ENCODE data around the gene UQCR11.

UQCR11 gene

GRCh38 chr19:1634242-1634937 lies 29.1 kb upstream of the UQCR11 start:
- DNase-seq = no peak

- DNase-seq = no peak
Observed at GRCh38 chr19:1633269-1633826, 28.1 kb upstream of the UQCR11 start.

GRCh38 chr19:1632462-1633268 lies 27.4 kb upstream of the UQCR11 start:
- no peak for DNase-seq

DNA sequence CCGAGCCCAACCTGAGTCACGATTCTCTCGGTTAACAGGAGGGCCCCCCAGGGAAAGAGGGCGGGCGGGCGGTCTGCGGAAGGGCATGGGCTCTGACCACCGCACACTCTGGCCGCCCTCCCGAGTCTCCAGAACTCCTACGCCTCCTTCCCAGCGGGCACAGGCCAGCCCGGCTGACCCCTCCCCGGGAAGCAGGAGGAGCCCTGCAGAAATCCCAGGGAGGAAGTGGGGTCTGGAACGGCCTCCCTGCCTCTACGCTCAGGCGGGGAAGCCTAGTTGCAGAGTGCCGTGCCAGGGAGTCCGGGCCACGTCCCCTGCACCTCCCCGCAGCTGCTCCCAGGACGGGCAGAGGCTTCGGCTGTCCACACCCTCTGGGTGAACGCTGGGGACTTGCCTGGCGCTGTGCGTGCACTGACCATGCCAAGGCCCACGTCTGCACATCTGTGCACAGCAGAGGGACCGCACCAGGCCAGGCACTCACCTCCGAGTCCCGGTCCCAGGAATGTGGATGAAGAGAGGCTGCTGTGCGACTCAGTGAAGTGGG lies 26.4 kb upstream of the UQCR11 start:
- DNase-seq = no peak

DNA sequence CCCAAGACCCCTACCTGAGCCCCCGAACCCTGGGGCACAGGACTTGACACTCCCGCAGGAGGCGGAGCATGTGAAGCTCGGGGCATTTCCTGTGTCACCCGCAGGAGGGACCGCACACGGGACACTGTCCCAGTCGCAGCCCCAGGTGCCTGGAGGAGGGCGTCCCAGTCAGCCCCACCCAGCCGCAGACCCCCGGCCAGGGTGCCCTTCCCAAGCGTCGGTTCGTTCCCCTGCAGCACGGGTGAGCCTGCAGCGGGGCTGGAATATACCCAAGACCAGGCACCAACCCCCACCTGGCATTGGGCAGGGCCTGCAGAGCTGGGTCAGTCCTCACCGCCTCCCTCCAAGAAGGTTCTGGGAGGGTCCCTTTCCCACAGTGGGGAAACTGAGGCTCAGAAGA lies 25.5 kb upstream of the UQCR11 start:
- DNase-seq = no peak

DNA sequence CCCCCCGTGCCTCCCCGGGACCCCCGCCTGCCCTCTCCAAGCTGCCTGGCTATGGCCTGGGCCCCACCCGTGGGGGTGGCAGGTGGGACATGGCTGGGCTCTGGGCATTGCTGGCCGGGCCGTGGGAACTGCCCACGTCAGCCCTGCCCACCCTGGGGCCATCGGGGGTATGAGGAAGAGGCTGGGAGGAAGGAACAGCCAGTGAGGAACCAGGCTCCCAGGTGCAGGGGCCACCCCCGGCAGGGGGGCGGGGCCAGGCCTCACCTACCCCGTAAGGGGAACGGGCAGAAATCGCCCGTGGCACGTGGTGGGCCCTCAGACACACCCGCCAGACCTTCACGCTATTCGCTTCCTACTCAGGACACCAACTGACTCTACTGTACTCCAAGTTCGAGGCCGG lies 24.8 kb upstream of the UQCR11 start:
- DNase-seq = no peak

- DNase-seq = no peak
Observed at GRCh38 chr19:1629256-1629808, 24.1 kb upstream of the UQCR11 start.

DNA sequence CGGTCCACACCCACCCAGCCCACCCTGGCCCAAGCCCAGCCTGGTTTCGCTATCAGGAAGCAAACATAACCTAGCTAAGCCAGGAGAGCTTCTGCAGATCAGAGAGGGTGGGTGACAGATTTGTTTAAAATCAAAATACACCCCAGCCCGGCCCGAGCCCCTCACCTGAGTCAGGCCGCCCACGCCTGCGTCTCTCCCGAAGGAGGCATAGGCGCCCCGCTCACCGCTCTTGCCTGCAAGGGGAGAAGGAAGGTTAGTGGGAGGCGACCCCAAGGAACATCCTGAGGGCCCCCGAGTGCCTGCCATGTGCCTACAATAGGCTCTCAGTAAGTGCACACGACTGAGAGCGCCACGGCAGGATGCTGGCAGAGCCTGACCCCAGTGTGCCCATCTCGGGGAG lies 21.9 kb upstream of the UQCR11 start:
- no peak for DNase-seq

DNA sequence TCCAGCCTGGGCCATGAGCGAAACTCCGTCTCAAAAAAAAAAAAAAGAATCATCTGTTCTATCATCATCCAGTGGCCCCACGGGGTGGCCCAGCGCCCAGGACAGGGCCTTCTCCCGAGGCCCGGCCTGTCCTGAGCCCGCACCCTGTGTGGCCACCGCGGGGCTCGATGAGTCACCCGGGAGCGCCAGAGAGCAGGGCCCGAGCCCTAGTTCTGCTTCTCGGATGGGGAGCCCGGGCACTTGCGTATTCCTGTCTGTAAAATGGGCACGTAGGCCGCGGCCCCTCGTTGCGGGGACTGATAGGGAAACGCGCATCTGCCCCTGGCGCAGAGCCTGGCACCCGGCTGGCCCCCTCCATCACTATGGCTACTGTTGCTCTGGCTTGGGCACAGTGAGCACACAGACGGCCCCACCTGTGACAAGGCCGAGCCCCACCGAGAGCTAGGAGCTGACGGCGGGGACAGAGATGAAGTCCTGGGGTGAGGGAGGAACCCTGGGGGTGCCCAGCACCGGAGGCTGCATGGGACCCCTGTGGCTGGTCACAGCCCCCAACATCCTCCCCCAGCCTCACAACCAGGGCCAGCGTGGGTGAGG lies 21.3 kb upstream of the UQCR11 start:
- DNase-seq = no peak

DNA sequence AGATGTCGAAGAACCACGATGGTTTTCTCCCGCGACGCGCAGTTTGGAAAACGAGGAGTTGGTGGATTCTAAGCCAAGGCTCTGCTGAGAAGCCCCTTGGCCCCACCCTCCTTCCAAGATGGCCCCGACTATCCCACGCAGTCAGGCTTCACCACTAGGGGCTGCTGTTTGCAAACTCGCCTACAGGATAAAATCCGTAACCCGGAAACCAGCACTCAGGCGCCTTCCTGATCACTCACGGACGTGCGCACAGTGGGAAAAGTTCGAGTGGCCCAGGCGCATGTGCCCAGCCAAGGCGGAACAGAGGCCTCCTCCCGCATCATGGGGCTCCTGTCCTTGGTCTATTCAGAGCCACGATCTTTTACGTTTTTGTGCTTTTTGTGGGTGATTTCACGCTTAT lies 19.2 kb upstream of the UQCR11 start:
- peak; percentile 61 for DNase-seq

- no peak for DNase-seq
Observed at GRCh38 chr19:1622541-1622940, 17.3 kb upstream of the UQCR11 start.

GRCh38 chr19:1622007-1622406 lies 16.7 kb upstream of the UQCR11 start:
- no peak for DNase-seq

GRCh38 chr19:1621574-1621973 lies 16.3 kb upstream of the UQCR11 start:
- no peak for DNase-seq

- DNase-seq = no peak
Observed at GRCh38 chr19:1621021-1621420, 15.8 kb upstream of the UQCR11 start.

DNA sequence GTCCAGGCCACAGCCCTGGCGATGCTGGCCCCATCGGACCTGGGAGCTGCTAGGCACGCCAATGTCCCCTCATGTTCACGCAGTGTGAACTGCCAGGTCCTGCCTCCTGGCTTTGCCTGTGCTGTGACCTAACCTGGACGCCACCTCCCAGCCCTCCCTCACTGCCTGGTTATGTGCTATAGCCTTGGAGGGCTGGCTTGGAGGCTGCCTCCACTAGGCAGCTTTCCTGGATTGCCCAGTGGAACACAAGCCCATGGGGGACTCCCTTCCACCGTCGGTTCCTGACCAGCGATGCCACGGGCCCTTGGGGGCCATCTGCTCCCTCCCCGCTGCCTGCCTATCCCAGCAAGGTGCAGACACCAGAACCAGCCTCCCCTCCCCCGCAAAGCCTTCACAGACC lies 15.2 kb upstream of the UQCR11 start:
- no peak for DNase-seq

GRCh38 chr19:1619703-1620102 lies 14.4 kb upstream of the UQCR11 start:
- DNase-seq = no peak

DNA sequence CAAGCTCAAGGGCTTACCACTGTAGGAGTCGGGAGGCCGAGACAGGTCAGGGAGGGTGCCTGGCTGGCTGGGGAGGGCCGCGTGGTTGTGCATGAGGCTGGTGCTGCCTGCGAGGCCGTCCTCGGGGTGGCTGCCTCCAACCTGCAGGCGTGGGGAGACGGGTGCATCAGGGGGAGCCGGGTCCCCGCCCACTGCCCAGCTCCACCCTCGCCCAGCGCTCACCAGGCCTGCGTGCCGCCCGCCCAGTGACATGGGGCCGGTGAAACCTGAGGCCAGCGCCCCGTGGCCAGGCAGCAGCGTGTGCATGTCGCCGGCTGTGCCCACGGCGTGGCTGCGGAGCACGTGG lies 13.8 kb upstream of the UQCR11 start:
- no peak for DNase-seq

DNA sequence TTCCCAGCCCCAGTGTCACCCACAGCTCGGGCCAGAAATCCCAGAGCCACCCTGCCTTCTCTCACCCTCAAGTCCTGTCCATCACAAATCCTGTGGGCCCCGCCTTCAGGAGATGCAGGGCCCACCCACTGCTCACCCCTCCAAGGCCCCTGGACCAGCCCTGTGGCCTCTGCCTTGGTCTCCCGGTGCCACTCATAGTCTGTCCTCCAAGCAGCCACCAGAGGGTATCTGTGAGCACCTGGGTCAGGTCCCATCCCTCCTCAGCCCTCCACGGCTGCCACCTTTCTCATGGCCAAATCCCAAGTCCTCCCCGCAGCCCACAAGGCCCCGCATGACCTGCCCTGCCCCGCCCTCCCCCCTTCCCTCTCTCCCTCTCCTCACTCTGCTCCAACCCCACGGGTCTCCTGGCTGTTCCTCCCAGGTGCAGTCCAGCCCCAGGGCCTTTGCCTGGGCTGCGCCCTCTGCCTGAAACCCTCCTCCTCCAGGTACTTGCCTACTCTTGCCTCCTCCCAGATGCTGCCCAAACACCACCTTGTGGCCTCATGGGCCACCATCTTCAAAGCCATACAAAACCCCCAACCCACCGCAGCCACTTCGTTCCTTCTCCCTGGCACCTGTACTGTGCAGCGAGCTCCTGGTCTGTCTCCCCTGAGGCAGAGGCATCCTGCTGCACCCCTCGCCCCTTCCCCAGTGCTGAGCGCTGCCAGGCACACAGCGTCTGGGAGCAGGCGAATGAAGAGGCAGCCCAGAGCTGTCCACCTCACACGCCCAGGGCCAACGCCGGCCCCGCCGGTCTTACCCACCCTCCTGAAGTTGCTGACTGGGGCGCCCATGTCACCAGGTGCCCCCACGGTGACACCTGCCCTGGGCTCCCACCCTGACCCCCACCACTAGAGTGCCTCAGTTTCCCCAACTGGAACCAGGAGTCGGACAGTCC lies 13.2 kb upstream of the UQCR11 start:
- peak; percentile 36 for DNase-seq

DNA sequence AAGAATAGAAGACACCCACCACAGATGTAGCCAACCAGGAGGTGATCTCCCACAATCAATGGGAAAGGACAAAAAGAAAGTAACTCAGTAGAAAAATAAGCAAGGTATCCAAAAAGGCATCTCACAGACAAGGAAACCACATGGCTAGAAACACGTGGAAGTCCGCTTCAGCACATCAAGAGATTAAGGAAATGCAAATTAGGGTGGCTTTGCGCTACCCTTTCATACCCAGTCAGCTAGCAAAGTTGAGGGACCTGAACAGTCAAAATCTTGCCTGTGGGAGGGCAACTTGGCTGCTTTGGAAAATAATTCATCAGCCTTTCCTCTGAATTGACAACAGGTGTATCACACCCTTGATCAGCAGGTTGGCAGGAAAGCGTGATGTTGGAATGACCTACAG lies 11.6 kb upstream of the UQCR11 start:
- DNase-seq = no peak

- DNase-seq = no peak
Observed at GRCh38 chr19:1616396-1616795, 11.1 kb upstream of the UQCR11 start.

DNA sequence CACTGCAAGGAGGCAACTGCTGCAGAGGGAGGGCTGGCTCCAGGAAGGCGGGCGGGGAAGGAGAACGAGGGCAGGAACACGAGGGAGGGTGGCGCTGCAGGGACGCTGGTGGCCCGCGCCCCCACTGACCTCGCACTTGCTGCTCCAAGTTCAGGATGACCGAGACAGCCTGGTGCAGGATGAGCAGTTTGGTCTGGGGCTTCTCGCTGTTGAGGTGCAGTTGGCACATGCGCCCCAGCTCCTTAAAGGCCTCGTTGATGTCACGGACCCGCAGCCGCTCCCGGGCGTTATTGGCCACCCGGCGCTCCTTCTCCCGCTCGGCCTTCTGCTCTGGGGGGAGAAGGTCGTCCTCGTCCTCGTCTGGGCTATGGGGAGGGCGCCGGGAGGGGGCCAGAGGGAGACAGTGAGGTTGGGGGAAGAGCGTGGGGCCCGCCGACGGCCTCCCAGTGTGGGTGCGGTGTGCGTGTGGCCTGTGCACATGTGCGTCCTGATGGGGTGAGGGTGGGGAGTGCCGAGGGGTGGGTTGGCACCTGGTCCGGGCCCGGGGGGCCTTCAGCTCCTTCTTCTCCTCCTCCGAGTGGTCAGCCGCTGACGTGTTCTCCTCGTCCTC lies 10.0 kb upstream of the UQCR11 start:
- DNase-seq = no peak
